Measurements from ENCODE around the gene TNFSF9. TPM values are rescaled to one million over a fixed set of nuclear protein-coding genes. Genes with fewer than 3 reads are reported as not detected.
"Not testable (repeated sequence)": the region's sequence is repeated elsewhere in the genome, so short reads cannot be mapped to it uniquely, and the experiment has no call there.

Gene TNFSF9
- total RNA-seq, 2 donors from 2014 or later = 2.2 to 3.3 TPM

DNA sequence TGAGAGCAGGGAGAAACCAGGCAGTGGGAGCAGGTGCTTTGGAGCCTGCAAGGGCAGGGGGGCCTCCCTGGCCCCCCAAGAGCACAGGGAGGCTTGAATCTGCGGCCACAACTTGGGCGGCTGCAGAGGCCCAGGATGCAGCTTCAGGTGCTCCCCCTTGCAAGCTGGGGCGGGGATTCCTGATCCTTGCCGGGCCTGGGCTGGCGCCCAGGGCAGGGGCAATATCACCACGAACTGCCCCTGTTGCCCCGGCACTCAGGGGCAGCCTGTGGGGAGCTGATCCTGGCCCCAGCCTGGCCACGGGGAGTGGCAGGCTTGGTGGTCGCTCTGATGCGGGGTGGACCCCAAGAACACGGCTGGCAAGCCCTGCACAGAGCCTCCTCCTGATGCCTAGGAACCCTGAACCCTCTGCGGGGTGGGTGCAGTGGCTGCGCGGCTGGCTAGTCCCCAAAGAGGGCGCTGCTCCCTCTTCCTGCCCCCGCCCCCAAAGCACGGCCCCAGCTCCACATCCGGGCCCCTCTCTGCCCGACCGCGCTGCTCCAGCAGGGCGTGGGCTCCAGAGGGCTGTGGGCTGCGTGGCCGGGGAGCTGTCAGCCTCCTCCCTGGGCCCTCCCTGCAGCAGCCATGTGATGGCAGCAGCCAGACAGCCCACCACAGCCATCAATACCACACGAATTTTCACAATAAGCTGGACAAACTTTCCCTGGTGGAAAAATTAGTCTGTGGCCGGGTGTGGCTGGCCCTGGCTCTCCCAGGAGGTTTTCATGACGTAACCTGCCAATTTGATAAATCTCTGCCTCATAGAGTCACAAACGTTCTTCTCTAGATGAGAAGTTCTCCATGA, 21.0 kb downstream of the TNFSF9 start:
- H3K4me1 Mint-ChIP-seq = peaks cover 3% of the 10 kb centered on the region
- H3K36me3 Mint-ChIP-seq (ENCODE audit: low read depth) = peaks cover 3% of the 10 kb centered on the region
- ATAC-seq (peak; percentile 90), DNase-seq (peak; percentile 26 to 32 (median 31))
- no peak overlapping the region for H3K27ac Mint-ChIP-seq
- H3K27me3 Mint-ChIP-seq = no peaks in the 10 kb centered on the region
- H3K9me3 ChIP-seq (ENCODE audit: control insufficient read depth, low read length, poor library complexity, severe bottlenecking) = no peaks in the 10 kb centered on the region
- H3K4me3 Mint-ChIP-seq = peak overlapping the region; percentile 61

GRCh38 chr19:6556043-6556449, 25.2 kb downstream of the TNFSF9 start:
- H3K36me3 Mint-ChIP-seq (ENCODE audit: low read depth) = no peaks in the 10 kb centered on the region
- H3K4me1 Mint-ChIP-seq = peaks cover 3% of the 10 kb centered on the region
- no peaks in the 10 kb centered on the region for H3K9me3 ChIP-seq (ENCODE audit: control insufficient read depth, low read length, poor library complexity, severe bottlenecking)
- ATAC-seq (no peak), DNase-seq (no peak)
- H3K27ac Mint-ChIP-seq = no peak overlapping the region
- no peak overlapping the region for H3K4me3 Mint-ChIP-seq
- no peaks in the 10 kb centered on the region for H3K27me3 Mint-ChIP-seq

GRCh38 chr19:6556480-6557195, 25.8 kb downstream of the TNFSF9 start:
- no peaks in the 10 kb centered on the region for H3K36me3 Mint-ChIP-seq (ENCODE audit: low read depth)
- peaks cover 3% of the 10 kb centered on the region for H3K4me1 Mint-ChIP-seq
- no peaks in the 10 kb centered on the region for H3K27me3 Mint-ChIP-seq
- H3K27ac Mint-ChIP-seq = no peak overlapping the region
- no peak overlapping the region for H3K4me3 Mint-ChIP-seq
- DNase-seq = no peak
- H3K9me3 ChIP-seq (ENCODE audit: control insufficient read depth, low read length, poor library complexity, severe bottlenecking) = no peaks in the 10 kb centered on the region
- peak; percentile 54 for ATAC-seq

DNA sequence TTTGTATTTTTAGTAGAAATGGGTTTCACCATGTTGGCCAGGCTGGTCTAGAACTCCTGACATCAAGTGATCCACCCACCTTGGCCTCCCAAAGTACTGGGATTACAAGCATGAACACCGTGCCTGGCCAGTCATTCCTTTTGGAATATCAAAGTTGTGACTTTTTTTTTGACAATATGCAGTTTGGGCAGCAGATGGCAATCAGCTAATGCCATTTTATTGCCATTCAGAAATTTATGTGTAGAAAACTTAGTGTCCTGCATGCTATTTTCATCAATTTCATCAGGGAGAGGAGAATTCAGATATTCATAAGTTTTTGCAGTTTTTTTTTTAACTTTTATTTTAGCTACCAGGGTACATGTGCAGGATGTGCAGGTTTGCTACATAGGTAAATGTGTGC, 31.6 kb downstream of the TNFSF9 start:
- not testable (repeated sequence) for H3K27me3 Mint-ChIP-seq; H3K27ac Mint-ChIP-seq; DNase-seq; H3K9me3 ChIP-seq (ENCODE audit: control insufficient read depth, low read length, poor library complexity, severe bottlenecking); ATAC-seq; H3K4me1 Mint-ChIP-seq; H3K36me3 Mint-ChIP-seq (ENCODE audit: low read depth); H3K4me3 Mint-ChIP-seq

DNA sequence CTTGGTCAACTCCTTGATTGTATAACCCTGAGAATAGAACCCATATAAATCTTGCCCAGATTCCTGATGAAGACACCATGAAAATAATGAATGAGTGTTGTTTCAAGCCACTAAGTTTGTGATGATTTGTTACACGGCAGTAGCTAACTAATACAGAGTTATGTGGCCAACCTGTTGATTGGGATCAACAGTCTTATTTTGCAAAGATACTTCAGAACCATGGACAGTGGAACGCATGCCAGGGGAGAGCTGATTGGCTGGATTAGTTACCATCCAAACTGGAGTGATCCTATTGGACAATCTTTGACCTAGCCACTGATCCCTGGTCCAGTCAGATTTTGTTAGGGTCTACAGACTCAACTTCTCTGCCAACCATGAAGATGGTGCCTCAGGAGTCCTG, 33.6 kb downstream of the TNFSF9 start:
- no peaks in the 10 kb centered on the region for H3K36me3 Mint-ChIP-seq (ENCODE audit: low read depth)
- H3K27me3 Mint-ChIP-seq = peaks cover 4% of the 10 kb centered on the region
- H3K4me3 Mint-ChIP-seq = no peak overlapping the region
- no peaks in the 10 kb centered on the region for H3K9me3 ChIP-seq (ENCODE audit: control insufficient read depth, low read length, poor library complexity, severe bottlenecking)
- no peak for DNase-seq
- H3K4me1 Mint-ChIP-seq = no peaks in the 10 kb centered on the region
- H3K27ac Mint-ChIP-seq = no peak overlapping the region
- no peak for ATAC-seq

GRCh38 chr19:6566727-6567126, 35.9 kb downstream of the TNFSF9 start:
- ATAC-seq; H3K4me3 Mint-ChIP-seq; H3K27ac Mint-ChIP-seq; H3K4me1 Mint-ChIP-seq; H3K9me3 ChIP-seq (ENCODE audit: control insufficient read depth, low read length, poor library complexity, severe bottlenecking); DNase-seq; H3K36me3 Mint-ChIP-seq (ENCODE audit: low read depth); H3K27me3 Mint-ChIP-seq: not testable (repeated sequence)

DNA sequence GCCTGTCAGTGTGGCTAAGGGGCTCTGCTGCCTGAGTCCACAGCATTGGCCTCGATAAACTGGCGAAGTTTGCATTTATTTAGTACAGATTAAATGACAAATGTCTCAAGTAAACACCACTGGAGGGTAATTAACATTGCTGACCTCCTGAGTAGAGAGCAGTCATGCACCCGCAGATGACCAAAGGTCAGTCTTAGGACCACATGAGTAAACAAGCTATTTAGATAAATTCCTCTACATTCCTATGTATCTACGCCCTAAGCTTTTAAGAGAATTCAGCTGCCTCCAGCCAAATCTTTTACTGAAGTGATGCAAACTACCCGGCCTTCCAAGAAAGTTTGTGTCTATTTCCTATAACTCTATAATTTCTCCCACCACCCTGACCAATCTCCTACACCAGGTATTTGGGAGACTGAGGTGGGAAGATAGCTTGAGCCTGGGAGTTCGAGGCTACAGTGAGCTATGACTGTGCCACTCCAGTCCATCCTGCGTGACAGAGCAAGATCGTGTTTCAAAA, 37.2 kb downstream of the TNFSF9 start:
- Mint-ChIP-seq H3K27ac (no peak overlapping the region), H3K4me1 (no peaks in the 10 kb centered on the region), H3K27me3 (peaks cover 16% of the 10 kb centered on the region), H3K4me3 (no peak overlapping the region), H3K36me3 (ENCODE audit: low read depth) (no peaks in the 10 kb centered on the region)
- no peaks in the 10 kb centered on the region for H3K9me3 ChIP-seq (ENCODE audit: control insufficient read depth, low read length, poor library complexity, severe bottlenecking)
- ATAC-seq = no peak
- no peak for DNase-seq

DNA sequence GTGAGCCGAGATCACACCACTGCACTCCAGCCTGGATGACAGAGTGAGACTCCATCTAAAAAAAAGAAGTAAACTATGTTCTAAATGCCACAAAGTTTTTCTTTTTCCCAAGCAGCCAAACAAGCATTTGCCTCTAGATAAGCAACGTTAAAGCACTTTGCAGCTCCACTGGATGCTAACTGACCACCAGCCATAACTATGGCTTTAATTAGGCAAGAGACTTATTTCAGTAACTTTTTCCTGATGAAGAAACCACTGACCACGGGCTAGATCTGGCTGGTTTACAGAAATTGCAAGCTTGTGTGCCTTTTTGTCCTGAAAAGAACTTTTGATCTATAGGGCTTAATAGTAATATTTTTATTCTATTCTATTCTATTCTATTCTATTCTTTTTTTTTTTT, 38.0 kb downstream of the TNFSF9 start:
- Mint-ChIP-seq H3K4me3 (no peak overlapping the region), H3K36me3 (ENCODE audit: low read depth) (no peaks in the 10 kb centered on the region), H3K27me3 (peaks cover 16% of the 10 kb centered on the region), H3K27ac (no peak overlapping the region), H3K4me1 (no peaks in the 10 kb centered on the region)
- no peak for ATAC-seq
- no peaks in the 10 kb centered on the region for H3K9me3 ChIP-seq (ENCODE audit: control insufficient read depth, low read length, poor library complexity, severe bottlenecking)
- DNase-seq = no peak

GRCh38 chr19:6570764-6571163, 39.9 kb downstream of the TNFSF9 start:
- H3K4me3 Mint-ChIP-seq = no peak overlapping the region
- DNase-seq = no peak
- no peaks in the 10 kb centered on the region for H3K4me1 Mint-ChIP-seq
- H3K36me3 Mint-ChIP-seq (ENCODE audit: low read depth) = no peaks in the 10 kb centered on the region
- no peak overlapping the region for H3K27ac Mint-ChIP-seq
- H3K9me3 ChIP-seq (ENCODE audit: control insufficient read depth, low read length, poor library complexity, severe bottlenecking) = no peaks in the 10 kb centered on the region
- H3K27me3 Mint-ChIP-seq = peaks cover 16% of the 10 kb centered on the region
- no peak for ATAC-seq

- no peak for DNase-seq
- Mint-ChIP-seq H3K27me3 (peaks cover 16% of the 10 kb centered on the region), H3K4me1 (no peaks in the 10 kb centered on the region), H3K36me3 (ENCODE audit: low read depth) (no peaks in the 10 kb centered on the region), H3K27ac (no peak overlapping the region), H3K4me3 (no peak overlapping the region)
- no peak for ATAC-seq
- no peaks in the 10 kb centered on the region for H3K9me3 ChIP-seq (ENCODE audit: control insufficient read depth, low read length, poor library complexity, severe bottlenecking)
Measured at GRCh38 chr19:6571167-6571566, 40.3 kb downstream of the TNFSF9 start.

DNA sequence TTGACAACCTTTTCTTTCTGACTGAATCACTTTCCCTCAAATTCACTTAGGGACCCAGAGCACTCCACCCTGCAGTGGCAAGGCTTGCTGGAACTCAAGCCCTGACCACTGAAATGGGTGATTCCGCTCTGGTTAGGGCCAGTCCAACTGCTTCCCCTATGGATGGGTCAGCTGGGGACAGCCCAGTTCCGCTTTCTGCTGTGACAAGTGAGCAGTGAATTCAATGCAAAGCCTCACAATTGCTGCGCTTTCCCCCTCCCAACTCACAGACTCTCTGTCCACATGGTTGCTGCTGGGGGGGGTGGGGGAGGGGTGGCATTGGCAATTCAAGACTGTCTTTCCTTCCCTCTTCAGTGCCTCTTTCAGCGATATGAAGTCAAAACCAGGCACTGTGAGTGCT, 41.4 kb downstream of the TNFSF9 start:
- H3K9me3 ChIP-seq (ENCODE audit: control insufficient read depth, low read length, poor library complexity, severe bottlenecking) = no peaks in the 10 kb centered on the region
- ATAC-seq (no peak), DNase-seq (no peak)
- Mint-ChIP-seq H3K4me1 (no peaks in the 10 kb centered on the region), H3K4me3 (no peak overlapping the region), H3K27me3 (peaks cover 16% of the 10 kb centered on the region), H3K27ac (no peak overlapping the region), H3K36me3 (ENCODE audit: low read depth) (no peaks in the 10 kb centered on the region)

GRCh38 chr19:6573350-6573749, 42.5 kb downstream of the TNFSF9 start:
- ATAC-seq = no peak
- no peak for DNase-seq
- Mint-ChIP-seq H3K4me1 (peaks cover 3% of the 10 kb centered on the region), H3K27ac (no peak overlapping the region), H3K36me3 (ENCODE audit: low read depth) (no peaks in the 10 kb centered on the region), H3K27me3 (peaks cover 13% of the 10 kb centered on the region), H3K4me3 (no peak overlapping the region)
- H3K9me3 ChIP-seq (ENCODE audit: control insufficient read depth, low read length, poor library complexity, severe bottlenecking) = no peaks in the 10 kb centered on the region

DNA sequence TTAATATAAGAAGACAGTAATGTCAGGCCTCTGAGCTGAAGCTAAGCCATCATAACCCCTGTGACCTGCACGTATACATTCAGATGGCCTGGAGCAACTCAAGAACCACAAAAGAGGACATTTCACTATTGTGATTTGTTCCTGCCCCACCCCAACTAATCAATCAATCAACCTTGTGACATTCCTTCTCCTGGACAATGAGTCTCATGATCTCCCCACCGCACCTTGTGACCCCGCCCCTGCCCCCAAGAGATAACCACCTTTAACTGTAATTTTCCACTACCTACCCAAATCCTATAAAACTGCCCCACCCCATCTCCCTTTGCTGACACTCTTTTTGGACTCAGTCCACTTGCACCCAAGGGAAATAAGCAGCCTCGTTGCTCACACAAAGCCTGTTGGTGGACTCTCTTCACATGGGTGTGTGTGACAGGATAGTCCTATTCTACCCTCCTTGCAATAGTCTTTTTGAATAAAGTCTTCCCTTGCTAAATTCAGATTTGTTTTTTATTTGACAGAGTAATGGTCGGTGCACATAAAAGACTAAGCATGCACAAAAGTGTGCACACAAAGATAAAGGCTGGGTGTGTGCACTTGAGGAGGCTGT, 46.1 kb downstream of the TNFSF9 start:
- no peak overlapping the region for H3K27ac Mint-ChIP-seq
- H3K4me3 Mint-ChIP-seq = no peak overlapping the region
- H3K27me3 Mint-ChIP-seq = peaks cover 6% of the 10 kb centered on the region
- H3K4me1 Mint-ChIP-seq = peaks cover 3% of the 10 kb centered on the region
- no peak for DNase-seq
- no peaks in the 10 kb centered on the region for H3K9me3 ChIP-seq (ENCODE audit: control insufficient read depth, low read length, poor library complexity, severe bottlenecking)
- H3K36me3 Mint-ChIP-seq (ENCODE audit: low read depth) = peaks cover 2% of the 10 kb centered on the region
- no peak for ATAC-seq
